HepG2 (cell line): Measurements from ENCODE around the gene MFAP3L. TPM values are rescaled to one million over a fixed set of nuclear protein-coding genes. Genes with fewer than 3 reads are reported as not detected.
A peak's percentile ranks its signal among the peaks of the same experiment; 100 is the strongest.

Experiments
- AKNA ChIP-seq: sonication (generic); formaldehyde crosslinking; IDR thresholded peaks from 2 replicates; pipeline ENCODE4 v1.4.0; 2020; ENCODE audit warnings: missing genetic modification reagents, borderline replicate concordance
- BCL3 ChIP-seq: sonication (generic); formaldehyde crosslinking; IDR thresholded peaks from 2 replicates; pipeline ENCODE4 v1.5.1; 2020; ENCODE audit warnings: mild to moderate bottlenecking, missing genetic modification reagents, moderate library complexity
- CSRNP1 ChIP-seq: sonication (generic); formaldehyde crosslinking; IDR thresholded peaks from 2 replicates; pipeline ENCODE4 v1.8.1; 2023; ENCODE audit warnings: mild to moderate bottlenecking, missing genetic modification reagents
- ELF4 ChIP-seq: sonication (generic); formaldehyde crosslinking; IDR thresholded peaks from 2 replicates; pipeline ENCODE4 v1.5.0; 2020; ENCODE audit warnings: missing genetic modification reagents, mild to moderate bottlenecking, moderate library complexity, borderline replicate concordance
- JARID2 ChIP-seq: sonication (generic); formaldehyde crosslinking; IDR thresholded peaks from 2 replicates; pipeline ENCODE4 v1.8.1; 2023; ENCODE audit warnings: missing genetic modification reagents, inconsistent platforms; ENCODE audit not compliant: insufficient replicate concordance
- MIER3 ChIP-seq: IDR thresholded peaks from 2 replicates; pipeline ENCODE4 v1.6.1; 2016; ENCODE audit warnings: missing compliant biosample characterization, borderline replicate concordance
- MTA1 ChIP-seq: sonication (generic); formaldehyde crosslinking; IDR thresholded peaks from 2 replicates; pipeline ENCODE4 v1.4.0; 2020; ENCODE audit warnings: missing genetic modification reagents, mild to moderate bottlenecking, borderline replicate concordance
- MTA3 ChIP-seq: sonication (generic); formaldehyde crosslinking; IDR thresholded peaks from 2 replicates; pipeline ENCODE4 v1.4.0; 2020; ENCODE audit warnings: missing genetic modification reagents
- POLR2G ChIP-seq: fragments of 200-400 bp; formaldehyde crosslinking; IDR thresholded peaks from 2 replicates; pipeline ENCODE4 v1.6.1; 2018; ENCODE audit warnings: mild to moderate bottlenecking, low read depth, low read length, moderate library complexity
- REXO4 ChIP-seq: sonication (generic); formaldehyde crosslinking; IDR thresholded peaks from 2 replicates; pipeline ENCODE4 v1.8.0; 2022; ENCODE audit warnings: missing genetic modification reagents, mild to moderate bottlenecking, borderline replicate concordance
- SP2 ChIP-seq: sonication (generic); formaldehyde crosslinking; IDR thresholded peaks from 2 replicates; pipeline ENCODE4 v1.5.1; 2020; ENCODE audit warnings: mild to moderate bottlenecking, missing genetic modification reagents
- TCF7 ChIP-seq: sonication (generic); IDR thresholded peaks from 2 replicates; pipeline ENCODE4 v1.6.1; 2016; ENCODE audit warnings: antibody characterized with exemption, low read depth
- TP53 ChIP-seq: sonication (generic); formaldehyde crosslinking; conservative IDR thresholded peaks from 2 replicates; pipeline ENCODE4 v1.4.0; 2020; ENCODE audit warnings: missing genetic modification reagents
- ZNF382 ChIP-seq: sonication (generic); formaldehyde crosslinking; IDR thresholded peaks from 2 replicates; pipeline ENCODE4 v1.5.0; 2020; ENCODE audit warnings: missing genetic modification reagents, mild to moderate bottlenecking, borderline replicate concordance
- ZNF709 ChIP-seq: sonication (generic); formaldehyde crosslinking; IDR thresholded peaks from 2 replicates; pipeline ENCODE4 v1.5.0; 2020; ENCODE audit warnings: mild to moderate bottlenecking, missing genetic modification reagents
- polyA plus RNA-seq, 8 experiments: library from polyadenylated mRNA; depleted of rRNA in 3 of 8; stranded (reverse) in 7 of 8; unstranded in 1 of 8; fragments of >200 nt; fragmentation: Illumina TruSeq in 4 of 8; extraction: Trizol in 4 of 8; gene quantifications; 2 replicates each; pipeline versions ENCODE4 v1.2.1 to v1.2.3, GENCODE V29; 2011 to 2016; ENCODE audit warnings: low read depth in 4 of 8, missing spikeins in 1 of 8, mixed read lengths in 1 of 8; ENCODE audit not compliant: insufficient read depth in 1 of 8
- total RNA-seq, 5 experiments: library from RNA; depleted of rRNA; stranded (reverse); fragments of >200 nt; fragmentation: Illumina TruSeq; extraction: Trizol; gene quantifications; 2 replicates each; pipeline ENCODE4 v1.2.3, GENCODE V29; 2016; ENCODE audit warnings: low read depth in 1 of 5
- TF ChIP-seq, protein P1 (sequence below): IDR thresholded peaks from 2 replicates; pipeline ENCODE4 v1.6.1; 2012; ENCODE audit warnings: low read depth, low read length, improper control_type of control experiment
- TF ChIP-seq, protein P2 (sequence below): sonication (generic); formaldehyde crosslinking; IDR thresholded peaks from 2 replicates; pipeline ENCODE4 v1.4.0; 2020; ENCODE audit warnings: mild to moderate bottlenecking, missing genetic modification reagents

MFAP3L gene
- total and polyA plus RNA-seq, 2 of the 13 experiments (the other 11 are each of a cell fraction or from before 2014, with no cell fraction given): 1.5 to 3.6 TPM

DNA sequence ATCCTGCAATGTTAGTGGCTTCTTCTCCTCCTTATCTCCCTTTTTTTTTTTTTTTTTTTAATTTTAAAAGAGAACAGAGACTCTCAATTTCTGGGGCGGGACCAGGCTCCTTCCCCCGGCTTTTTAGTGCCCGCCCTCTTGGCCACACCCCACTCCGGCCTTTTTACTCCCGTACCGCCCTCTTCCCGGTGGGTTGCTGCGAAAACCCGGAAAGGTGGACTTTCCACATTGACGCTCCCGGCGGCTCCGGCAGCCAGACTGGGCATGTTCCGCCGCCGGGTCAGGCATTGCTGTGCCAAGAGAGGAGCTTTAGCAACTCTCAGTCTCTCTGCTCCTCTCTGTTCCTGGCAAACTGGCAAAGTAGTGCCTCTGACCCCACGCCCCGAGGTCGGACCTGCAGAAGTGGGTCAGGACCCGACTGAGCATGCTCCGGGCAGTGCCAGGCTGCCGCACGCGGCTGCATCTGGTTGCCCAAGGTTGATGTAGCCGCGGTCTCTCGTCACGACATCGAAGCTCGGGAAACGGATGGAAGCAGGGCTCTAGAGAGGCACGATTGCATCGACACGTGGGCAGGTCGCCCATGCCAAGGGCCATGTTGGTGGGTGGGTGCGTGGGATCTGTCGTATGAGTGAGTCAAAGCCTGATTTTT lies 1.1 kb upstream of the MFAP3L start (continued):
- TF ChIP-seq, protein P1, sequence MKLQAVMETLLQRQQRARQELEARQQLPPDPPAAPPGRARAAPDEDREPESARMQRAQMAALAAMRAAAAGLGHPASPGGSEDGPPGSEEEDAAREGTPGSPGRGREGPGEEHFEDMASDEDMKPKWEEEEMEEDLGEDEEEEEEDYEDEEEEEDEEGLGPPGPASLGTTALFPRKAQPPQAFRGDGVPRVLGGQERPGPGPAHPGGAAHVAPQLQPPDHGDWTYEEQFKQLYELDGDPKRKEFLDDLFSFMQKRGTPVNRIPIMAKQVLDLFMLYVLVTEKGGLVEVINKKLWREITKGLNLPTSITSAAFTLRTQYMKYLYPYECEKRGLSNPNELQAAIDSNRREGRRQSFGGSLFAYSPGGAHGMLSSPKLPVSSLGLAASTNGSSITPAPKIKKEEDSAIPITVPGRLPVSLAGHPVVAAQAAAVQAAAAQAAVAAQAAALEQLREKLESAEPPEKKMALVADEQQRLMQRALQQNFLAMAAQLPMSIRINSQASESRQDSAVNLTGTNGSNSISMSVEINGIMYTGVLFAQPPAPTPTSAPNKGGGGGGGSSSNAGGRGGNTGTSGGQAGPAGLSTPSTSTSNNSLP: no peak
- TF ChIP-seq CSRNP1 (CRISPR knock-in tag) (peak; percentile 57; the same call in 1 of the 2 replicates), MIER3 (CRISPR knock-in tag) (no peak), TP53 (CRISPR knock-in tag) (no peak; the same call in 1 of the 2 replicates), BCL3 (0 out of 2 replicates have a peak, but pooled peaks have one; percentile 62), ZNF382 (no peak), REXO4 (peak; percentile 87; the same call in 1 of the 2 replicates), ZNF709 (peak; percentile 76; the same call in 1 of the 2 replicates), AKNA (peak; percentile 49; the same call in 1 of the 2 replicates), SP2 (no peak; the same call in 1 of the 2 replicates), MTA3 (CRISPR knock-in tag) (no peak), MTA1 (CRISPR knock-in tag) (peak; percentile 43; the same call in 1 of the 2 replicates), ELF4 (CRISPR knock-in tag) (no peak), JARID2 (CRISPR knock-in tag) (no peak), POLR2G (no peak), TCF7 (no peak)
- TF ChIP-seq, protein P2, sequence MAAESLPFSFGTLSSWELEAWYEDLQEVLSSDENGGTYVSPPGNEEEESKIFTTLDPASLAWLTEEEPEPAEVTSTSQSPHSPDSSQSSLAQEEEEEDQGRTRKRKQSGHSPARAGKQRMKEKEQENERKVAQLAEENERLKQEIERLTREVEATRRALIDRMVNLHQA (CRISPR knock-in tag): no peak
